HCT116 (cell line): Measurements from ENCODE around the gene GAK. TPM values are rescaled to one million over a fixed set of nuclear protein-coding genes. Genes with fewer than 3 reads are reported as not detected.
A peak's percentile ranks its signal among the peaks of the same experiment; 100 is the strongest.

Experiments used
- ATAC-seq: fragments of 200-7000 bp; cut with Tn5 transposase; 2 replicates; pipeline ENCODE4 v1.9.1; 2020; ENCODE audit warnings: mild to moderate bottlenecking, moderate library complexity
- BruUV-seq: library from RNA; stranded (reverse); fragments of 400-500 nt; replicated peaks from 2 replicates; lab custom pipeline; 2021; lab: Mats Ljungman, UMichigan
- CTCF ChIA-PET: fragments of 300-600 bp; sonication (Branson Sonifier 250); formaldehyde crosslinking; loops from one replicate; lab custom pipeline; 2021; ENCODE audit warnings: antibody characterized with exemption; lab: Charles Lee
- POLR2A ChIA-PET: fragments of 300-600, 350-600 bp; sonication (Branson Sonifier 250); formaldehyde crosslinking; loops from one replicate; lab custom pipeline; 2021; ENCODE audit warnings: antibody characterized with exemption; lab: Charles Lee
- RAD21 ChIA-PET, 2 experiments: fragments of 300-600 bp; sonication (Branson Sonifier 250); formaldehyde crosslinking; loops; one replicate each; lab custom pipeline; 2023; ENCODE audit warnings: low total read pairs in 2 of 2; ENCODE audit not compliant: uncharacterized antibody in 2 of 2, unreplicated experiment in 2 of 2, low non-redundant PET in 1 of 2; lab: Charles Lee
- DNase-seq: peaks from one replicate; pipeline ENCODE4 v3.0.0-alpha.2; 2010; ENCODE audit warnings: low read depth, low spot score
- H2AFZ ChIP-seq: fragments of 200-600 bp; shearing (Covaris generic), sonication (generic); 2 replicates; pipeline ENCODE4 v1.6.1; 2017; ENCODE audit warnings: low read depth, mixed run types, mixed read lengths, antibody characterized with exemption, low read length; ENCODE audit not compliant: poor library complexity, severe bottlenecking
- H3K27ac ChIP-seq: 2 replicates; pipeline ENCODE4 v1.5.1; 2012; ENCODE audit warnings: low read depth, low read length
- H3K27me3 ChIP-seq: fragments of 200-600 bp; sonication (generic); 2 replicates; pipeline ENCODE4 v1.6.1; 2016; ENCODE audit warnings: mixed run types, low read length, mixed read lengths; ENCODE audit not compliant: insufficient read depth
- H3K36me3 ChIP-seq, 2 experiments: fragments of 200-500 bp in 1 of 2; fragments of 200-600 bp in 1 of 2; sonication (Bioruptor generic) in 1 of 2; sonication (generic) in 1 of 2; 2 replicates each; pipeline versions ENCODE4 v1.5.1 to v1.6.1; 2014 to 2016; ENCODE audit warnings: low read length in 2 of 2, inconsistent platforms in 1 of 2, mixed read lengths in 1 of 2, mixed run types in 1 of 2; ENCODE audit not compliant: insufficient read depth in 2 of 2, control insufficient read depth in 1 of 2
- H3K4me1 ChIP-seq, 2 experiments: fragments of 200-600 bp in 1 of 2; sonication (generic) in 1 of 2; 2 replicates each; pipeline versions ENCODE4 v1.5.1 to v1.6.1; 2012 to 2017; ENCODE audit warnings: low read length in 2 of 2, inconsistent platforms in 1 of 2, mild to moderate bottlenecking in 1 of 2, mixed read lengths in 1 of 2, mixed run types in 1 of 2, moderate library complexity in 1 of 2; ENCODE audit not compliant: insufficient read depth in 2 of 2, control insufficient read depth in 1 of 2
- H3K4me2 ChIP-seq: fragments of 200-600 bp; sonication (generic); 2 replicates; pipeline ENCODE4 v1.6.1; 2017; ENCODE audit warnings: mixed run types, low read length, mixed read lengths
- H3K4me3 ChIP-seq, 2 experiments: fragments of 200-600 bp in 1 of 2; sonication (generic) in 1 of 2; replicated peaks in 1 of 2; 2 replicates each; pipeline ENCODE4 v1.5.1; 2011 to 2016; ENCODE audit warnings: low read length in 2 of 2, control low read depth in 1 of 2, low read depth in 1 of 2, mild to moderate bottlenecking in 1 of 2, mixed read lengths in 1 of 2, mixed run types in 1 of 2
- H3K79me2 ChIP-seq: fragments of 200-600 bp; sonication (generic); 2 replicates; pipeline ENCODE4 v1.6.1; 2017; ENCODE audit warnings: mild to moderate bottlenecking, mixed run types, low read length, moderate library complexity, mixed read lengths; ENCODE audit not compliant: insufficient read depth
- H3K9ac ChIP-seq: fragments of 200-600 bp; sonication (generic); 2 replicates; pipeline ENCODE4 v1.6.1; 2016; ENCODE audit warnings: low read length, mixed read lengths
- H3K9me2 ChIP-seq: fragments of 200-600 bp; sonication (generic), shearing (Covaris generic); 2 replicates; pipeline ENCODE4 v1.6.1; 2017; ENCODE audit warnings: mixed run types, mild to moderate bottlenecking, moderate library complexity; ENCODE audit not compliant: insufficient read depth
- H3K9me3 ChIP-seq, 2 experiments: fragments of 200-500 bp in 1 of 2; fragments of 200-600 bp in 1 of 2; sonication (Bioruptor generic) in 1 of 2; sonication (generic) in 1 of 2; 2 replicates each; pipeline ENCODE4 v1.6.1; 2014 to 2017; ENCODE audit warnings: low read length in 2 of 2, mixed read lengths in 2 of 2, inconsistent platforms in 1 of 2, low read depth in 1 of 2, mild to moderate bottlenecking in 1 of 2, mixed run types in 1 of 2, moderate library complexity in 1 of 2; ENCODE audit not compliant: control insufficient read depth in 1 of 2, insufficient read depth in 1 of 2
- H4K20me1 ChIP-seq: fragments of 200-600 bp; sonication (generic), shearing (Covaris generic); 2 replicates; pipeline ENCODE4 v1.6.1; 2017; ENCODE audit warnings: mixed run types, mild to moderate bottlenecking, moderate library complexity; ENCODE audit not compliant: insufficient read depth
- ATF3 ChIP-seq: IDR thresholded peaks from 2 replicates; pipeline ENCODE4 v1.6.1; 2012
- CBX3 ChIP-seq: IDR thresholded peaks from 2 replicates; pipeline ENCODE4 v1.6.1; 2012; ENCODE audit warnings: low read depth
- CEBPB ChIP-seq: IDR thresholded peaks from 2 replicates; pipeline ENCODE4 v1.6.1; 2012; ENCODE audit warnings: low read depth
- CTCF ChIP-seq, 3 experiments: fragments of 200-600 bp in 1 of 3; sonication (generic) in 1 of 3; IDR thresholded peaks in 2 of 3; conservative IDR thresholded peaks in 1 of 3; 2 replicates each; pipeline ENCODE4 v1.5.1; 2012 to 2017; ENCODE audit warnings: low read depth in 2 of 3, low read length in 2 of 3, antibody characterized with exemption in 1 of 3, borderline replicate concordance in 1 of 3, control low read depth in 1 of 3, mild to moderate bottlenecking in 1 of 3, mixed read lengths in 1 of 3, mixed run types in 1 of 3, moderate library complexity in 1 of 3; ENCODE audit not compliant: insufficient read depth in 1 of 3
- EGR1 ChIP-seq: IDR thresholded peaks from 2 replicates; pipeline ENCODE4 v1.6.1; 2012; ENCODE audit warnings: low read depth
- ELF1 ChIP-seq: IDR thresholded peaks from 2 replicates; pipeline ENCODE4 v1.6.1; 2012; ENCODE audit warnings: low read depth, borderline replicate concordance
- EZH2 ChIP-seq: fragments of 200-600 bp; sonication (generic); IDR thresholded peaks from 2 replicates; pipeline ENCODE4 v1.6.1; 2017; ENCODE audit warnings: antibody characterized with exemption, mixed run types
- EZH2phosphoT487 ChIP-seq: fragments of 200-600 bp; IDR thresholded peaks from 2 replicates; pipeline ENCODE4 v1.6.1; 2018; ENCODE audit warnings: antibody characterized with exemption, borderline replicate concordance
- MAX ChIP-seq: IDR thresholded peaks from 2 replicates; pipeline ENCODE4 v1.6.1; 2012
- POLR2A ChIP-seq: IDR thresholded peaks from 2 replicates; pipeline ENCODE4 v1.7.0; 2011; ENCODE audit warnings: borderline replicate concordance; ENCODE audit not compliant: insufficient read depth, insufficient read length; ENCODE audit errors: extremely low read depth
- POLR2AphosphoS5 ChIP-seq: IDR thresholded peaks from 2 replicates; pipeline ENCODE4 v1.6.1; 2011; ENCODE audit warnings: mild to moderate bottlenecking, low read depth, low read length, moderate library complexity
- SIN3A ChIP-seq: IDR thresholded peaks from 2 replicates; pipeline ENCODE4 v1.6.1; 2012; ENCODE audit warnings: low read depth
- SP1 ChIP-seq: IDR thresholded peaks from 2 replicates; pipeline ENCODE4 v1.6.1; 2012; ENCODE audit warnings: low read depth
- TCF7L2 ChIP-seq: IDR thresholded peaks from 2 replicates; pipeline ENCODE4 v1.7.0; 2011; ENCODE audit warnings: borderline replicate concordance, inconsistent platforms; ENCODE audit not compliant: insufficient read depth, insufficient read length; ENCODE audit errors: extremely low read depth
- ZFX ChIP-seq: fragments of 450-650 bp; IDR thresholded peaks from 2 replicates; pipeline ENCODE4 v1.6.1; 2017
- ZNF274 ChIP-seq: fragments of 200-500 bp; sonication (Bioruptor generic); IDR thresholded peaks from 2 replicates; pipeline ENCODE4 v1.6.1; 2014; ENCODE audit warnings: mild to moderate bottlenecking, low read depth, low read length, inconsistent platforms
- intact Hi-C: fragments of 100-400 bp; cut with micrococcal nuclease; formaldehyde crosslinking; loops from 2 replicates; pipeline ENCODE4 v1.10.0; 2022
- total RNA-seq: library from RNA; stranded (reverse); gene quantifications from one replicate; pipeline ENCODE4 v1.2.1, GENCODE V29; 2021; ENCODE audit not compliant: unreplicated experiment

GAK gene
- total RNA-seq, 1 experiment from 2014 or later: 123 TPM

GRCh38 chr4:896216-896615, 35.9 kb downstream of the GAK start:
- Histone ChIP-seq H2AFZ (no peak overlapping the region), H3K27ac (no peak overlapping the region), H3K27me3 (no peaks in the 10 kb centered on the region), H3K9me3 (no peaks in the 10 kb centered on the region), H4K20me1 (no peaks in the 10 kb centered on the region), H3K36me3 (peaks cover 2% of the 10 kb centered on the region in 2 experiments; a peak in 3 of 4 replicates), H3K4me3 (no peak overlapping the region), H3K4me2 (no peak overlapping the region), H3K9me2 (no peaks in the 10 kb centered on the region), H3K79me2 (peaks cover 10% of the 10 kb centered on the region; the same call in 1 of the 2 replicates), H3K4me1 (no peaks in the 10 kb centered on the region), H3K9ac (no peak overlapping the region)
- CTCF ChIA-PET: no interaction called here
- intact Hi-C loops: no loop called here
- 0 out of 2 replicates have a peak, but pooled peaks have one; percentile 48 for ATAC-seq
- TF ChIP-seq POLR2A (no peak), ELF1 (no peak), CTCF (IDR thresholded peaks at IDR 0.05 in 2 of 3, conservative IDR thresholded peaks at IDR 0.05 in 1 of 3; ENCODE audit: borderline replicate concordance in 1 of 3, insufficient read depth in 1 of 3, low read depth in 2 of 3, low read length in 2 of 3) (peak in 2 of 3 experiments; percentile 20 to 32; a peak in 5 of 6 replicates)
- DNase-seq: no peak
- no TSS peak for BruUV-seq
- RAD21 ChIA-PET: no interaction called here
- POLR2A ChIA-PET: no interaction called here

- Histone ChIP-seq H3K27ac (no peak overlapping the region), H3K4me2 (no peak overlapping the region), H2AFZ (no peak overlapping the region), H3K9ac (no peak overlapping the region), H3K27me3 (no peaks in the 10 kb centered on the region), H4K20me1 (no peaks in the 10 kb centered on the region), H3K4me1 (no peaks in the 10 kb centered on the region), H3K36me3 (peaks cover 2% of the 10 kb centered on the region in 2 experiments; a peak in 3 of 4 replicates), H3K79me2 (peaks cover 10% of the 10 kb centered on the region; the same call in 1 of the 2 replicates), H3K4me3 (no peak overlapping the region), H3K9me3 (no peaks in the 10 kb centered on the region), H3K9me2 (no peaks in the 10 kb centered on the region)
- BruUV-seq: no TSS peak
- ATAC-seq (no peak), DNase-seq (no peak)
- intact Hi-C loops: no loop called here
- no peak for TF ChIP-seq CBX3
- no peak for TF ChIP-seq POLR2A
- no peak for TF ChIP-seq EZH2
- TF ChIP-seq SP1: no peak
- no peak for TF ChIP-seq EGR1
- TF ChIP-seq CEBPB: no peak
- no peak for TF ChIP-seq SIN3A
- TF ChIP-seq POLR2AphosphoS5: no peak
- TF ChIP-seq ATF3: no peak
- TF ChIP-seq ZFX: no peak
- no peak for TF ChIP-seq TCF7L2
- TF ChIP-seq EZH2phosphoT487: no peak
- TF ChIP-seq ZNF274: no peak
- no peak for TF ChIP-seq MAX
- ChIA-PET RAD21 (no interaction called here), POLR2A (no interaction called here), CTCF (no interaction called here)
These were observed 36.5 kb downstream of the GAK start for GRCh38 chr4:895596-895995.
